B cell (primary cell): Measurements from ENCODE around the gene TPSG1. TPM values are rescaled to one million over a fixed set of nuclear protein-coding genes. Genes with fewer than 3 reads are reported as not detected.

Experiments used
- ATAC-seq: fragments of 200-7000 bp; cut with Tn5 transposase; one replicate; pipeline ENCODE4 v1.10.0; 2021; ENCODE audit warnings: low read depth, mild to moderate bottlenecking, moderate number of reproducible peaks, moderate library complexity
- CTCF ChIA-PET: fragments of 350-600 bp; sonication (Branson Sonifier 250); formaldehyde crosslinking; loops from one replicate; lab custom pipeline; 2021; ENCODE audit warnings: antibody characterized with exemption, inconsistent platforms; lab: Charles Lee
- POLR2A ChIA-PET: fragments of 350-600 bp; sonication (Branson Sonifier 250); formaldehyde crosslinking; loops from one replicate; lab custom pipeline; 2021; ENCODE audit warnings: antibody characterized with exemption; lab: Charles Lee
- DNase-seq: peaks from one replicate; pipeline ENCODE4 v3.0.0; 2013
- H2AFZ ChIP-seq: 2 replicates; pipeline ENCODE4 v1.6.1; 2012; ENCODE audit warnings: mild to moderate bottlenecking, low read depth, low read length; ENCODE audit not compliant: insufficient read depth, poor library complexity, severe bottlenecking
- H3K27ac ChIP-seq, 2 donors: 1 replicate in 1 of 2; 2 replicates in 1 of 2; pipeline ENCODE4 v1.5.1; 2012 to 2013; ENCODE audit warnings: low read length in 2 of 2, mild to moderate bottlenecking in 2 of 2, moderate library complexity in 1 of 2
- H3K27me3 ChIP-seq, 4 experiments: fragments of 200-600 bp in 1 of 4; sonication (generic) in 1 of 4; replicated peaks in 1 of 4; 1 replicate in 2 of 4; 2 replicates in 2 of 4; pipeline versions ENCODE4 v1.6.1 to v1.7.0; 2013 to 2016; ENCODE audit warnings: low read length in 3 of 4, mild to moderate bottlenecking in 2 of 4, mixed read lengths in 1 of 4, moderate library complexity in 1 of 4; ENCODE audit not compliant: insufficient read depth in 4 of 4, control insufficient read depth in 3 of 4; ENCODE audit errors: control extremely low read depth in 1 of 4
- H3K36me3 ChIP-seq, 2 experiments: replicated peaks in 1 of 2; 1 replicate in 1 of 2; 2 replicates in 1 of 2; pipeline versions ENCODE4 v1.6.1 to v1.7.1; 2013; ENCODE audit warnings: low read length in 1 of 2; ENCODE audit not compliant: insufficient read depth in 2 of 2, control insufficient read depth in 1 of 2; ENCODE audit errors: control extremely low read depth in 1 of 2, extremely low read depth in 1 of 2
- H3K4me1 ChIP-seq, 2 donors: fragments of 200-600 bp in 1 of 2; sonication (generic) in 1 of 2; 1 replicate in 1 of 2; 2 replicates in 1 of 2; pipeline versions ENCODE4 v1.5.1 to v1.6.1; 2013 to 2017; ENCODE audit warnings: low read length in 2 of 2; ENCODE audit not compliant: control insufficient read depth in 2 of 2, insufficient read depth in 2 of 2
- H3K4me2 ChIP-seq: replicated peaks from 2 replicates; pipeline ENCODE3; 2012; ENCODE audit warnings: mild to moderate bottlenecking, low read depth, low read length; ENCODE audit not compliant: poor library complexity, severe bottlenecking
- H3K4me3 ChIP-seq, 5 experiments: fragments of 200-600 bp in 1 of 5; sonication (generic) in 1 of 5; 1 replicate in 3 of 5; 2 replicates in 2 of 5; pipeline versions ENCODE4 v1.5.1 to v1.7.0; 2011 to 2016; ENCODE audit warnings: low read length in 4 of 5, mild to moderate bottlenecking in 4 of 5, low read depth in 2 of 5, control low read depth in 1 of 5, moderate library complexity in 1 of 5; ENCODE audit not compliant: insufficient read depth in 1 of 5; ENCODE audit errors: control extremely low read depth in 1 of 5, extremely low read depth in 1 of 5
- H3K79me2 ChIP-seq: fragments of 200-600 bp; sonication (generic); one replicate; pipeline ENCODE4 v1.6.0; 2016; ENCODE audit warnings: low read length; ENCODE audit not compliant: control insufficient read depth, insufficient read depth
- H3K9ac ChIP-seq: fragments of 200-600 bp; sonication (generic); 2 replicates; pipeline ENCODE4 v1.6.1; 2017; ENCODE audit warnings: mild to moderate bottlenecking, low read length, moderate library complexity
- H3K9me3 ChIP-seq, 3 donors: one replicate each; pipeline versions ENCODE4 v1.6.1 to v1.7.1; 2013; ENCODE audit warnings: low read length in 2 of 3; ENCODE audit not compliant: control insufficient read depth in 2 of 3, insufficient read depth in 1 of 3; ENCODE audit errors: control extremely low read depth in 1 of 3
- H4K20me1 ChIP-seq: 2 replicates; pipeline ENCODE4 v1.6.0; 2012; ENCODE audit warnings: mild to moderate bottlenecking, low read length; ENCODE audit not compliant: insufficient read depth, control insufficient read depth, poor library complexity, severe bottlenecking
- H3K27ac Mint-ChIP-seq: one replicate; pipeline ENCODE4 v1.8.0; 2021; ENCODE audit warnings: mixed read lengths
- H3K27me3 Mint-ChIP-seq: one replicate; pipeline ENCODE4 v1.8.0; 2021; ENCODE audit warnings: mixed read lengths
- H3K4me1 Mint-ChIP-seq: one replicate; pipeline ENCODE4 v1.8.0; 2021; ENCODE audit warnings: mixed read lengths
- H3K4me3 Mint-ChIP-seq: one replicate; pipeline ENCODE4 v1.8.0; 2021; ENCODE audit warnings: mixed read lengths
- H3K9me3 Mint-ChIP-seq: one replicate; pipeline ENCODE4 v1.8.0; 2022; ENCODE audit warnings: mixed read lengths; ENCODE audit not compliant: insufficient read depth
- EZH2 ChIP-seq: IDR thresholded peaks from 2 replicates; pipeline ENCODE4 v1.6.1; 2012; ENCODE audit warnings: borderline replicate concordance, low read depth, mild to moderate bottlenecking, moderate library complexity, low read length; ENCODE audit not compliant: insufficient read depth, poor library complexity, severe bottlenecking
- WGBS: methylation state at CpG from one replicate; pipeline ENCODE4 v1.1.5; 2013; ENCODE audit warnings: missing lambda C conversion rate; ENCODE audit not compliant: insufficient coverage; 5-methylcytosine and 5-hydroxymethylcytosine counted together
- intact Hi-C: fragments of 100-400 bp; cut with micrococcal nuclease; formaldehyde crosslinking; loops from one replicate; pipeline ENCODE4 v1.10.0; 2022
- polyA plus RNA-seq: library from polyadenylated mRNA; depleted of rRNA; stranded (reverse); fragments of >200 nt; gene quantifications from 2 replicates; pipeline ENCODE4 v1.2.3, GENCODE V29; 2012
- total RNA-seq, 2 donors: library from RNA; stranded (reverse); fragments of 120-200 nt in 1 of 2; gene quantifications; 1 replicate in 1 of 2; 2 replicates in 1 of 2; pipeline versions ENCODE4 v1.2.3 to v1.2.4, GENCODE V29; 2013 to 2022
- TF ChIP-seq, protein P1 (sequence below): fragments of 200-600 bp; IDR thresholded peaks from one replicate; pipeline ENCODE4 v1.8.0; 2022; ENCODE audit warnings: antibody characterized with exemption, mild to moderate bottlenecking

TPSG1 gene
- total and polyA plus RNA-seq, 2 donors (not counting 1 experiment from before 2014, with no cell fraction given), result not detected

DNA sequence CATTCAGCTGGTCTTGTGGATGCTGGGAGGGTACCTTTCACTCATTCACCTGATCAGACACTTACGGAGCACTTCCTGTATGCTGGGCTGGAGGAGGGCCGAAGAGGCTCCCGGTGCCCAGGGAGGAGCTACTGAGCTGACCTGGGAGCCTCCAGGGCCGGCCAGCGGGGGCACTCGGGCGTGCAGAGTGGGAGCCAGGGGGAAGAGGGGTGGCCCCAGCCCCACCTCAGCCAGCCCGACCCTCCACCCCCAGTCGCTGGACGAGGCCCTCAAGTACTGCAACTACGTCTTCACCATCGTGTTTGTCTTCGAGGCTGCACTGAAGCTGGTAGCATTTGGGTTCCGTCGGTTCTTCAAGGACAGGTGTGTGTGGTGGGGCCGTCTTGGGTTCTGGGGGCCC lies 10.3 kb downstream of the TPSG1 start:
- Mint-ChIP-seq H3K27me3 (no peaks in the 10 kb centered on the region), H3K4me3 (no peak overlapping the region), H3K27ac (no peak overlapping the region), H3K4me1 (no peaks in the 10 kb centered on the region), H3K9me3 (no peaks in the 10 kb centered on the region)
- Histone ChIP-seq H3K36me3 (no peaks in the 10 kb centered on the region), H3K9ac (no peak overlapping the region), H3K27ac (no peak overlapping the region), H3K27me3 (no peaks in the 10 kb centered on the region), H3K4me3 (no peak overlapping the region), H2AFZ (no peak overlapping the region), H3K4me2 (no peak overlapping the region), H3K79me2 (no peaks in the 10 kb centered on the region), H4K20me1 (no peaks in the 10 kb centered on the region), H3K9me3 (no peaks in the 10 kb centered on the region), H3K4me1 (no peaks in the 10 kb centered on the region)
- intact Hi-C loops, result no loop called here
- CTCF ChIA-PET, result no interaction called here
- POLR2A ChIA-PET, result interaction anchor here (0.5 kb wide), 1 partner anchor 829 kb away, joined by 7 read pairs; no protein-coding TSS in a partner anchor
- DNase-seq (no peak), ATAC-seq (no peak)
- WGBS, result 81% methylated on average over 12 of the region's 16 CpGs
- TF ChIP-seq, protein P1, sequence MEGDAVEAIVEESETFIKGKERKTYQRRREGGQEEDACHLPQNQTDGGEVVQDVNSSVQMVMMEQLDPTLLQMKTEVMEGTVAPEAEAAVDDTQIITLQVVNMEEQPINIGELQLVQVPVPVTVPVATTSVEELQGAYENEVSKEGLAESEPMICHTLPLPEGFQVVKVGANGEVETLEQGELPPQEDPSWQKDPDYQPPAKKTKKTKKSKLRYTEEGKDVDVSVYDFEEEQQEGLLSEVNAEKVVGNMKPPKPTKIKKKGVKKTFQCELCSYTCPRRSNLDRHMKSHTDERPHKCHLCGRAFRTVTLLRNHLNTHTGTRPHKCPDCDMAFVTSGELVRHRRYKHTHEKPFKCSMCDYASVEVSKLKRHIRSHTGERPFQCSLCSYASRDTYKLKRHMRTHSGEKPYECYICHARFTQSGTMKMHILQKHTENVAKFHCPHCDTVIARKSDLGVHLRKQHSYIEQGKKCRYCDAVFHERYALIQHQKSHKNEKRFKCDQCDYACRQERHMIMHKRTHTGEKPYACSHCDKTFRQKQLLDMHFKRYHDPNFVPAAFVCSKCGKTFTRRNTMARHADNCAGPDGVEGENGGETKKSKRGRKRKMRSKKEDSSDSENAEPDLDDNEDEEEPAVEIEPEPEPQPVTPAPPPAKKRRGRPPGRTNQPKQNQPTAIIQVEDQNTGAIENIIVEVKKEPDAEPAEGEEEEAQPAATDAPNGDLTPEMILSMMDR, result no peak
- no peak for TF ChIP-seq EZH2

DNA sequence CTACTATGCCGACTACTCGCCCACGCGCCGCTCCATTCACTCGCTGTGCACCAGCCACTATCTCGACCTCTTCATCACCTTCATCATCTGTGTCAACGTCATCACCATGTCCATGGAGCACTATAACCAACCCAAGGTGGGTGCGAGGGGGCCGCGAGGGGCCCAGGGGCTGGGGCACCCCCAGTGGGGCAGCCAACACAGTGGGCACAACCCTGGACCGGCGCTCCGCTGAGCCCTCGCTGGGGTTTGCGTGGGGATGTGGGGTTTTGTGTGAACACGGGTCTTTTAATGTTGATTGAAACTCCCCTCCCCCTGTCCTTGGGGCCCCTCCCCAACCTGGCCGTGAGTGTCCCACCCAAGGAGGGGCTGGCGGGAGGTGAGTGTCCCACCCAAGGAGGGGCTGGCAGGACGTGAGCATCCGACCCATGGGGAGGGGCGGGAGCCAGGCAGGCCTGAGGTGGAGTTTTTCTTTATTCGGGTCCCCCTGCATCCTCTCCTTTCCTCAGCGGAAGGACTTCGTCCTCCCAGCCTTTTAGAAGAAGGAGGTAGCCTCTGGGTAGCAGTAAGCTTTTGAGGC lies 11.2 kb downstream of the TPSG1 start:
- Mint-ChIP-seq H3K27ac (no peak overlapping the region), H3K4me1 (no peaks in the 10 kb centered on the region), H3K9me3 (no peaks in the 10 kb centered on the region), H3K27me3 (no peaks in the 10 kb centered on the region), H3K4me3 (no peak overlapping the region)
- DNase-seq (no peak), ATAC-seq (no peak)
- Histone ChIP-seq H2AFZ (no peak overlapping the region), H3K79me2 (no peaks in the 10 kb centered on the region), H3K4me3 (no peak overlapping the region), H3K9ac (no peak overlapping the region), H3K9me3 (no peaks in the 10 kb centered on the region), H3K4me2 (no peak overlapping the region), H3K4me1 (no peaks in the 10 kb centered on the region), H4K20me1 (no peaks in the 10 kb centered on the region), H3K36me3 (no peaks in the 10 kb centered on the region), H3K27me3 (no peaks in the 10 kb centered on the region), H3K27ac (no peak overlapping the region)
- 92% methylated on average over 11 of the region's 25 CpGs for WGBS
- POLR2A ChIA-PET, result interaction anchor here (0.5 kb wide), 1 partner anchor 828 kb away, joined by 7 read pairs; no protein-coding TSS in a partner anchor
- no peak for TF ChIP-seq EZH2
- TF ChIP-seq, protein P1, result no peak
- intact Hi-C loops, result no loop called here
- CTCF ChIA-PET, result no interaction called here
